Bronchial epithelial cell (primary cell): ENCODE measurements around the gene OR2V2. TPM values are rescaled to one million over a fixed set of nuclear protein-coding genes. Genes with fewer than 3 reads are reported as not detected.
A peak's percentile ranks its signal among the peaks of the same experiment; 100 is the strongest.

ENCODE experiments used
- DNase-seq: peaks from one replicate; pipeline ENCODE4 v3.0.0-alpha.2; 2010; ENCODE audit warnings: low read depth
- FAIRE-seq: peaks from 2 replicates; lab custom pipeline; 2011; peaks lifted over from hg19 to GRCh38; lab: Jason Lieb, UNC
- H3K27me3 ChIP-seq: 2 replicates; pipeline ENCODE4 v1.5.1; 2011; ENCODE audit warnings: low read length; ENCODE audit not compliant: control insufficient read depth, insufficient read depth
- H3K36me3 ChIP-seq: 2 replicates; pipeline ENCODE4 v1.5.1; 2011; ENCODE audit warnings: low read length; ENCODE audit not compliant: control insufficient read depth, insufficient read depth
- H3K4me3 ChIP-seq: 2 replicates; pipeline ENCODE4 v1.5.1; 2011; ENCODE audit warnings: mild to moderate bottlenecking, low read depth, low read length, control low read depth
- CTCF ChIP-seq: IDR thresholded peaks from 2 replicates; pipeline ENCODE4 v1.5.1; 2011; ENCODE audit warnings: mild to moderate bottlenecking, moderate library complexity, low read length, control low read depth, inconsistent platforms; ENCODE audit not compliant: insufficient read depth, severe bottlenecking
- total RNA-seq: library from RNA; depleted of rRNA; stranded (reverse); fragments of >200 nt; gene quantifications from 2 replicates; pipeline ENCODE4 v1.2.1, GENCODE V29; 2014

The OR2V2 gene
- total RNA-seq, 1 donor from 2014 or later: not detected

- FAIRE-seq (no peak), DNase-seq (no peak)
- Histone ChIP-seq H3K4me3 (no peak overlapping the region), H3K36me3 (no peaks in the 10 kb centered on the region), H3K27me3 (peaks cover 1% of the 10 kb centered on the region)
- TF ChIP-seq CTCF: no peak
Observed at GRCh38 chr5:181142054-181142453, 5.3 kb upstream of the OR2V2 start.

- Histone ChIP-seq H3K27me3 (peaks cover 1% of the 10 kb centered on the region), H3K36me3 (no peaks in the 10 kb centered on the region), H3K4me3 (no peak overlapping the region)
- FAIRE-seq (no peak), DNase-seq (no peak)
- TF ChIP-seq CTCF: no peak
Observed at GRCh38 chr5:181145133-181145532, 2.3 kb upstream of the OR2V2 start.

- peak; percentile 63 for DNase-seq
- Histone ChIP-seq H3K4me3 (no peak overlapping the region), H3K36me3 (no peaks in the 10 kb centered on the region), H3K27me3 (no peaks in the 10 kb centered on the region)
- TF ChIP-seq CTCF: no peak
- FAIRE-seq: peak; percentile 73
Observed at GRCh38 chr5:181149355-181149754, 2.0 kb downstream of the OR2V2 start.

- no peak for FAIRE-seq
- no peak overlapping the region for H3K4me3 ChIP-seq
Observed at GRCh38 chr5:181149806-181150733, 2.7 kb downstream of the OR2V2 start.

GRCh38 chr5:181151146-181151545 lies 3.8 kb downstream of the OR2V2 start:
- FAIRE-seq (no peak), DNase-seq (no peak)
- no peak for TF ChIP-seq CTCF
- H3K36me3 ChIP-seq: no peaks in the 10 kb centered on the region
- no peaks in the 10 kb centered on the region for H3K27me3 ChIP-seq
- no peak overlapping the region for H3K4me3 ChIP-seq

More at GRCh38 chr5:181149806-181150733, 2.7 kb downstream of the OR2V2 start:
- no peaks in the 10 kb centered on the region for H3K36me3 ChIP-seq
- DNase-seq: no peak
- TF ChIP-seq CTCF: no peak
- no peaks in the 10 kb centered on the region for H3K27me3 ChIP-seq
